ENCODE measurements around the gene KEAP1. TPM values are rescaled to one million over a fixed set of nuclear protein-coding genes. Genes with fewer than 3 reads are reported as not detected.
A peak's percentile ranks its signal among the peaks of the same experiment; 100 is the strongest.
"Not testable (repeated sequence)": the region's sequence is repeated elsewhere in the genome, so short reads cannot be mapped to it uniquely, and the experiment has no call there.

KEAP1 gene
- total RNA-seq, 4 donors from 2014 or later, result 62.1 to 80.3 (median 69.8) TPM

DNA sequence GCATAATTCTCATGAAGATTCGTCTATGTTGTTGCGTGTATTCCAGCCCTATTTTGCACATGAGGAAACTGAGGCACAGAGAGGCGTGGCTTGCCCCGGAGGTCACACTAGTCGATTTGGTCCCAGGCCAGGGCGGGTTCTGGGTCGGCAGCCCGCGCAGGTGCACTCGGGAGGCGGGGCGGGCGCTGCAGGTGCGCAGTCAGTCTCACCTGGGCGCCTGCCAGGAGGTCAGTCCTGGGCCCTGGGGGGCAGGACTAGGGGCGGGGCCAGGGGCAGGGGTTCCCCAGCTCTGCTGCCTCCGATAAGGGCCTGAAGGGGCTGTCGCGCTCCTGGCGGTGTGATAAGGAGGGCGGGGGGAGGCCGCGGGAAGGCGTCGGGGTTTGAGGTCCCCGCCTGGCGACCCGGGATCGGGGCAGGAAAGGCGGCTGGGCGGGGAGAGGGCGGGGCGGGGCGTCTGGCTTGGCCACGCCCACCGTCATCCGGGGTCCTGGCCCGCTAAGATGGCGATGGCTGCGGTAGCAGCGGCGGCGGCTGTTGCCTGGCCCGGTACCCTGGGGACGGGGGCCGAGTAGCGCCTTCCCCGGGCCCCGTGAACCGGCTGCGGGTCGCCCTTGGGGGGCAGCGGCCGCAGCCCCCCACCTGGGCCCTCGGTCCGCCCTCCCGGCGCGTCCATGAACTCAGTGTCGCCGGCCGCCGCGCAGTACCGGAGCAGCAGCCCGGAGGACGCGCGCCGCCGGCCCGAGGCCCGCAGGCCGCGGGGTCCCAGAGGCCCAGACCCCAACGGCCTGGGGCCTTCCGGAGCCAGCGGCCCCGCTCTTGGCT, 40.5 kb upstream of the KEAP1 start, which contains the start of gene ATG4D:
TSS of gene ATG4D (plus strand) at position 485 of the 822 bp plus-strand sequence. CDS start at position 672, 187 bp downstream.
- Histone ChIP-seq H3K27ac (peak within 1 kb of the TSS; percentile 79 to 92 (median 86)), H3K9me3 (no peaks in the 10 kb centered on the region), H3K27me3 (peaks cover 10% of the 10 kb centered on the region), H3K4me3 (peak within 1 kb of the TSS; percentile 86 to 98), H3K4me1 (peaks cover 0 to 28% (median 8%) of the 10 kb centered on the region in 3 donors), H3K36me3 (peaks cover 0 to 27% of the 10 kb centered on the region in 2 donors)
- peak; percentile 92 for ATAC-seq
- WGBS, 2 donors (ENCODE audit: low coverage in 1 of 2), result 38% methylated on average over 1 of the region's 79 CpGs; no CpG with 5 or more reads in 1 of the 2 donors
- no peak for TF ChIP-seq EP300 (IDR thresholded peaks at IDR 0.05)
- TF ChIP-seq, protein P1, sequence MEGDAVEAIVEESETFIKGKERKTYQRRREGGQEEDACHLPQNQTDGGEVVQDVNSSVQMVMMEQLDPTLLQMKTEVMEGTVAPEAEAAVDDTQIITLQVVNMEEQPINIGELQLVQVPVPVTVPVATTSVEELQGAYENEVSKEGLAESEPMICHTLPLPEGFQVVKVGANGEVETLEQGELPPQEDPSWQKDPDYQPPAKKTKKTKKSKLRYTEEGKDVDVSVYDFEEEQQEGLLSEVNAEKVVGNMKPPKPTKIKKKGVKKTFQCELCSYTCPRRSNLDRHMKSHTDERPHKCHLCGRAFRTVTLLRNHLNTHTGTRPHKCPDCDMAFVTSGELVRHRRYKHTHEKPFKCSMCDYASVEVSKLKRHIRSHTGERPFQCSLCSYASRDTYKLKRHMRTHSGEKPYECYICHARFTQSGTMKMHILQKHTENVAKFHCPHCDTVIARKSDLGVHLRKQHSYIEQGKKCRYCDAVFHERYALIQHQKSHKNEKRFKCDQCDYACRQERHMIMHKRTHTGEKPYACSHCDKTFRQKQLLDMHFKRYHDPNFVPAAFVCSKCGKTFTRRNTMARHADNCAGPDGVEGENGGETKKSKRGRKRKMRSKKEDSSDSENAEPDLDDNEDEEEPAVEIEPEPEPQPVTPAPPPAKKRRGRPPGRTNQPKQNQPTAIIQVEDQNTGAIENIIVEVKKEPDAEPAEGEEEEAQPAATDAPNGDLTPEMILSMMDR (IDR thresholded peaks at IDR 0.05), result peak in 1 of 4 experiments; percentile 25
- TF ChIP-seq POLR2AphosphoS5 (IDR thresholded peaks at IDR 0.05), result peak; percentile 86
- peak; percentile 75 to 91 for TF ChIP-seq POLR2A (IDR thresholded peaks at IDR 0.05)

DNA sequence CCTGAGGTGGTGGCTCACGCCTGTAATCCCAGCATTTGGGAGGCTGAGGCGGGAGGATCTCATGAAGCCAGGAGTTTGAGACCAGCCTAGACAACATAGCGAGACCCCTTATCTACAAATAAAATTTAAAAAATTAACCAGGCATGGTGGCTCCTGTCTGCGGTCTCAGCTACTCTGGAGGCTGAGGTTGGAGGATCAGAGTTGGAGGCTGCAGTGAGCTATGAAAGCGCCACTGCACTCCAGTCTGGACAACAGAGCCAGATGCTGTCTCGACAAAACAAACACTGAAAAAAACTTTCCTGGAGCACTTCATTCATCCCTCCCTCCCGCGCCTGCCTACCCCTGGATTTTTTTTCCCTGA, 39.9 kb upstream of the KEAP1 start:
- Histone ChIP-seq H3K4me1 (peaks cover 0 to 28% (median 8%) of the 10 kb centered on the region in 3 donors), H3K27me3 (peaks cover 16% of the 10 kb centered on the region), H3K36me3 (peaks cover 0 to 21% of the 10 kb centered on the region in 2 donors), H3K4me3 (peak overlapping the region; percentile 86 to 98), H3K9me3 (no peaks in the 10 kb centered on the region), H3K27ac (peak overlapping the region in 3 of 4 donors; percentile 81 to 92 (median 92))
- 26 to 45% methylated on average over 6 to 7 of the region's 8 CpGs for WGBS, 2 donors (ENCODE audit: low coverage in 1 of 2)
- no peak for ATAC-seq
- TF ChIP-seq, protein P1 (IDR thresholded peaks at IDR 0.05), result no peak
- TF ChIP-seq POLR2AphosphoS5 (IDR thresholded peaks at IDR 0.05) (no peak), EP300 (IDR thresholded peaks at IDR 0.05) (no peak), POLR2A (IDR thresholded peaks at IDR 0.05) (no peak)

DNA sequence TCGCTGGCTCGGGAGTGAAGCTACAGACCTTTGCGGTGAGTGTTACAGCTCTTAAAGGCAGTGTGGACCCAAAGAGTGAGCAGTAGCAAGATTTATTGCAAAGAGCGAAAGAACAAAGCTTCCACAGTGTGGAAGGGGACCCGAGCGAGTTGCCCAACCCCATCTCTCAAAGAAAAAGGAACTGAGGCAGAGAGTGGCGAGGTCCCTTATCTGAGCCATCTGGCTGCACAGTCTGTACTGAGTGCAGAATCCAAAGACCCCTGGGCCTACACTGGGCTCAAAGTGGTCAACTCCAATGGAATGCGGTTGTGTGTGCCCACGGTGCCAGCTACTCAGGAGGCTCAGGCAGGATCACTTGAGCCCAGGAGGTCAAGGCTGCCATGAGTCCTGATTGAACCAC, 35.9 kb upstream of the KEAP1 start:
- WGBS, 2 donors (ENCODE audit: low coverage in 1 of 2), result 40 to 58% methylated on average over 1 to 5 of the region's 9 CpGs
- H3K27ac ChIP-seq, H3K36me3 ChIP-seq, H3K4me3 ChIP-seq, H3K4me1 ChIP-seq, H3K9me3 ChIP-seq, ATAC-seq: not testable (repeated sequence)
- H3K27me3 ChIP-seq, result peaks cover 45% of the 10 kb centered on the region

DNA sequence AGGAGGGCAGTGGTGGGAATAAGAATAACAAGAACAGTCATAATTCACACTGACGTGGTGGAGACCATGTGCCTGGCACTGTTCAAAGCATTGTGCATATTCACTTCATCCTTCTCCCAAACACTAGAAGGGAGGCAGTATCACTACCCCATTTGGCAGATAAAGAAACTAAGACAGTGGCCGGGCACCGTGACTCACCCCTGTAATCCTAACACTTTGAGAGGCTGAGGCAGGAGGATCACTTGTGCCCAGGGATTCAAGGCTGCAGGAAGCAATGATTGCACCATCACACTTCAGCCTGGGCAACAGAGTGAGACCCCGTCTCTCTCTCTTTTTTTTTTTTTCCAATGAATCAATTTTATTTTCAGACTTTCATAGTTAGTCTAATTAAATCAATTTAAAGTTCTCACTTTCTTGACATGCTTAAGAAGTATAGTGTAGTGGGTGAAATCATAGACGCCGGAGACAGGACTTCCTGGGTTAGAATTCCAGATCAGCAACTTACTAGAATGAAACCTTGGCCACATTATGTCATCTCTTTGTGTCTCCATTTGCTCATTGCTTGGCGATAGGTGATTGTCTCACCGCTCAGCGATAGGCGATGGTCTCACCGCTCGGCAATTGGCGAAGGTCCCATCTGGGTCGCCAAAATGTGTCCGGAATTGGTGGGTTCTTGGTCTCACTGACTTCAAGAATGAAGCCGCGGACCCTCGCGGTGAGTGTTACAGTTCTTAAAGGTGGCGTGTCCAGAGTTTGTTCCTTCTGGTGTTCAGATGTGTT, 35.2 kb upstream of the KEAP1 start:
- no peak overlapping the region for H3K27ac ChIP-seq
- H3K9me3 ChIP-seq, result no peaks in the 10 kb centered on the region
- WGBS, 2 donors (ENCODE audit: low coverage in 1 of 2), result 36 to 74% methylated on average over 3 to 18 of the region's 20 CpGs
- TF ChIP-seq POLR2AphosphoS5 (IDR thresholded peaks at IDR 0.05) (no peak), POLR2A (IDR thresholded peaks at IDR 0.05) (no peak), EP300 (IDR thresholded peaks at IDR 0.05) (no peak)
- TF ChIP-seq, protein P1 (IDR thresholded peaks at IDR 0.05), result no peak
- peaks cover 45% of the 10 kb centered on the region for H3K27me3 ChIP-seq
- no peak for ATAC-seq
- peaks cover 0 to 5% (median 0%) of the 10 kb centered on the region in 3 donors for H3K4me1 ChIP-seq
- no peaks in the 10 kb centered on the region for H3K36me3 ChIP-seq
- no peak overlapping the region for H3K4me3 ChIP-seq

DNA sequence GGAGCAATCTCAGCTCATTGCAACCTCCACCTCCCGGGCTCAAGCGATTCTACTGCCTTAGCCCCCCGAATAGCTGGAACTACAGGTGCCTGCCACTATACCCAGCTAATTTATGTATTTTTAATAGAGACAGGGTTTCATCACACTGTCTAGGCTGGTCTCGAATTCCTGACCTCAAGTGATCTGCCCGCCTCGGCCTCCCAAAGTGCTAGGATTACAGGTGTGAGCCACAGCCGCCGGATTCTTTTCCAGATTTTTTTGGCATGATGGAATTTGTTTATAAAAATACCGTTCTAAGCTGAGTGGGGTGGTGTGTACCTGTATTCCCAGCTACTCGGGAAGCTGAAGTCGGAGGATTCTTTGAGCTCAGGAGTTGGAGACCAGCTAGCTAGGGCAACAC, 34.5 kb upstream of the KEAP1 start:
- H3K4me1 ChIP-seq, result no peaks in the 10 kb centered on the region
- ATAC-seq, result no peak
- H3K27me3 ChIP-seq, result peaks cover 45% of the 10 kb centered on the region
- H3K27ac ChIP-seq, result no peak overlapping the region
- no peaks in the 10 kb centered on the region for H3K9me3 ChIP-seq
- TF ChIP-seq POLR2A (IDR thresholded peaks at IDR 0.05), result no peak
- TF ChIP-seq, protein P1 (IDR thresholded peaks at IDR 0.05), result no peak
- no peak for TF ChIP-seq POLR2AphosphoS5 (IDR thresholded peaks at IDR 0.05)
- no peak for TF ChIP-seq EP300 (IDR thresholded peaks at IDR 0.05)
- WGBS, 2 donors (ENCODE audit: low coverage in 1 of 2), result 59 to 64% methylated on average over 5 to 9 of the region's 11 CpGs
- no peak overlapping the region for H3K4me3 ChIP-seq
- H3K36me3 ChIP-seq, result no peaks in the 10 kb centered on the region
